Muscle of arm (tissue), 12 donors: ENCODE measurements around the gene APOC1. TPM values are rescaled to one million over a fixed set of nuclear protein-coding genes. Genes with fewer than 3 reads are reported as not detected.
A peak's percentile ranks its signal among the peaks of the same experiment; 100 is the strongest.
"Not testable (repeated sequence)": the region's sequence is repeated elsewhere in the genome, so short reads cannot be mapped to it uniquely, and the experiment has no call there.

ENCODE experiments used
- DNase-seq: peaks from one replicate; pipeline ENCODE4 v3.0.0-alpha.2; 2013
- polyA plus RNA-seq, 12 donors: library from polyadenylated mRNA; unstranded; fragments of 120-200 nt; gene quantifications; one replicate each; pipeline ENCODE4 v1.2.1, GENCODE V29; 2013; ENCODE audit not compliant: insufficient read length in 12 of 12

APOC1 gene
- polyA plus RNA-seq, 12 donors, result 7.9 to 62.6 (median 15.9) TPM; not detected in 1

- DNase-seq, result no peak
Observed at GRCh38 chr19:44909775-44910174, 4.6 kb upstream of the APOC1 start.

GRCh38 chr19:44911896-44912295 is 2.5 kb upstream of the APOC1 start:
- not testable (repeated sequence) for DNase-seq

DNA sequence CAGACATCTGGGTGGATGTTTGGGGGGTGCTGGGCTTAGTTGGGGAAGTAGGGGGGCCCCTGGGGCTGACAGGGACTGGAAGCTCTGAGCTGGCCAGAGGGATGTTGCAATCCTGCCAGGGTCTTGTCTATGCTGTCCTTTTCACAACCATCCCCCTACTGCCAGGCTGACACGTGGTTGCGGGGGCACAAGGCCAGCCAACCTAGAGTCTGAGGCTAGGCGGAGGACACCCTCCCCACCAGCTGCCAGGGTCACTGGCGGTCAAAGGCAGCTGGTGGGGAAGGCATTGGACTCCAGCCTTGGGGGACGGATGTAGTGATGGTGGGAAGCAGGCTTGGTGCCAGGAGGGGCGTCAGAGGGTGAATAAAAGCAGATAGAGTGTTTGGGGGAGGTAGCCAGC is 1.6 kb upstream of the APOC1 start:
- no peak for DNase-seq

GRCh38 chr19:44913512-44914432 is 636 bp upstream of the APOC1 start:
- not testable (repeated sequence) for DNase-seq

- no peak for DNase-seq
Observed at GRCh38 chr19:44924243-44924725, 9.9 kb downstream of the APOC1 start.

DNA sequence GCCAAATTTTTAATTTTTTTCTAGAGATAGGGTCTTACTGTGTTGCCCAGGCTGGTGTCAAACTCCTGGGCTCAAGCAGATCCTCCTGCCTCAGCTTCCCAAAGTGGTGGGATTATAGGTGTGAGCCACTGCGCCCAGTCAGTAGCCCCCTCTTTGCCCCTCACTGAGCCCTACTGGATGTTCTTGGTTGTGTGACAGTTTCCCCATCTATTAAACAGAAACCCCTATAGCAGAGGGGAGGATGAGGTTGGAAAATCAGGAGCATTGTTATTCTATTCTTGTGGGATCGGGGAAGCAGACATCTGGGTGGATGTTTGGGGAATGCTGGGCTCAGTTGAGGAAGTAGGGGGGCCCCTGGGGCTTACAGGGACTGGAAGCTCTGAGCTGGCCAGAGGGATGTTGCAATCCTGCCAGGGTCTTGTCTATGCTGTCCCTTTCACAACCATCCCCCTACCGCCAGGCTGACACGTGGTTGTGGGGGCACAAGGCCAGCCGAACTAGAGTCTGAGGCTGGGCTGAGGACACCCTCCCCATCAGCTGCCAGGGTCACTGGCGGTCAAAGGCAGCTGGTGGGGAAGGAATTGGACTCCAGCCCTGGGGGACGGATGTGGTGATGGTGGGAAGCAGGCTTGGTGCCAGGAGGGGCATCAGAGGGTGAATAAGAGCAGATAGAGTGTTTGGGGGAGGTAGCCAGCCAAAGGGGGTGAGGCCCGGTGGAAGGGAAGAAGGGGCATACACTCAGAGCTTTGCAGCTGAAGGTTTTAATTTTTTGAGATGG is 10.9 kb downstream of the APOC1 start:
- DNase-seq, result peak; percentile 54

DNA sequence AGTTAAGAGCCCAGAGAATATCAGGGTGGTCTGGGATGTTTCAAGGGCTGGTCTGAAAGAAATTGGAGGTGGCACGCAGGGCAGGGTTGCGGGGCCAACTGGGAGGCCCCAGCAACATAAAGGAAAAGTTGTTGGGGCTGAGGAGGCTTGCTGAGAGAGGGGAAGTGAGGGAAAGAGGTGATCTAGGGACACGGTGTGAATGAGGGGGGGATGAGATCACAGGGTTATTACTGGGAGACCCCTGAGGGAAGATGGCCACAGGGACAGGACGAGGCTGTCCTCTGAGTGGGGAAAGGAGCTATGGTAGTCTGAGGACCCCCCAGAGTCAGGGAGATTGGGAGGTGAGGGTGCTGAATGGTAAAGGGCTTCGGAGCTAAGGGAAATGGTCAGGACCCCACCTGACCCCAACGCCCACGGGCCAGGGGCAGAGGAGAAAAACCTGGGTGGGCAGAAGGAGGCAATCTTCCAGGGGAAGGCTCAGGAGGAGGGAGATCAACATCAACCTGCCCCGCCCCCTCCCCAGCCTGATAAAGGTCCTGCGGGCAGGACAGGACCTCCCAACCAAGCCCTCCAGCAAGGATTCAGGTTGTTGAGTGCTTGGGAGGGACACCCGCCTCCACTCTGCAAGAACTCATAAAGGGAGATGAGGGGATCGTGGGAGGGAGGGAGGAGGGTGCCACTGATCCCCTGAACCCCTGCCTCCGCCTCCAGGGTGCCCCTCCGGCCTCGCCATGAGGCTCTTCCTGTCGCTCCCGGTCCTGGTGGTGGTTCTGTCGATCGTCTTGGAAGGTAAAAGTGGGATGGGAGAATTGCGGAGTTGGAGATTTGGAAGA is 12.1 kb downstream of the APOC1 start:
- not testable (repeated sequence) for DNase-seq

DNA sequence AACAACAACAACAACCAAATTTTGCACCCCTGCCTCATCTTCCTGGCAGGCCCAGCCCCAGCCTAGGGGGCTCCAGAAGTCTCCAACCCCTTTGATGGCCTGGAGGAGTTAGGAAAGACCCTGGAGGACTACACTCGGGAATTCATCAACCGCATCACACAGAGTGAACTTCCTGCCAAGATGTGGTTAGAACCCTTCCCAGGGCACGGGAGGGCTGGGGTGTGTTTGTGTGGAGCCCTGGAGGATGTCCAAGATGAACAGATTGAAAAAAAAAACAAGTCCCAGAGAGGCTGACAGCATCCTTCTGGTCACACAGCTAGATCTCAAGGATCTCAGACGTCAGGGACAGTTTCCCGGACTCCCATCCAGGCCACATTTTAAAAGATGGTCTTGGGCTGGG is 13.3 kb downstream of the APOC1 start:
- no peak for DNase-seq

DNA sequence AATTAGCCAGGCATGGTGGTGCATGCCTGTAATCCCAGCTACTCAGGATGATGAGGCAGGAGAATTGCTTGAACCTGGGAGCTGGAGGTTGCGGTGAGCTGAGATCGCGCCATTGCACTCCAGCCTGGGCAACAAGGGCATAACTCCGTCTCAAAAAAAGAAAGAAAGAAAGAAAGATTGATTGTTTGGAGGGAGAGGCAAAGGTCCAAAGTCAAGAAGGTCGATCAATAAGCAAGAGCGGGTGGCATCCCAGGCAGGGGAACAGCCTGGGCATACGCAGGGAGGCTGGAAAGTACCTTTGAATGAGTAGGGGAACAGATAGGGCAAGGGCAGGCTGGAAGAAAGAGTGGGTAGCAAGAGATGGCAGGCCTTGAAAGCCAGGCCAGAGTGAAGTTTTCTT is 15.7 kb downstream of the APOC1 start:
- no peak for DNase-seq

DNA sequence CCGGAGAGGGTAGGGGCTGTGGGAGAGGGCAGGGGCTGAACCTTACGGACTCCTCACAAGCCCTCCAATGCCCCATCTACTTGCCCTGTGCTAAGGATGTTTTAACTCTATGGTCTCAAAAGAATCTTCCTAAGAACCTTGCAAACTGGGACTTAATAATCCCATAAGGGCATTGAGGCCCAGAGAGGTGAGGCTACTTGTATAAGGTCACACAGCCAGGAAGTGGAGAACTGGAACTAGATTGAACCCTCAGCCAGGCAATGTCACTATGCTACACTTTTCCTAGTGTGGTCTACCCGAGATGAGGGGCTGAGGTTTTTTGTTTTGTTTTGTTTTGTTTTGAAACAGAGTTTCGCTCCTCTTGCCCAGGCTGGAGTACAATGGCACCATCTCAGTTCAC is 17.1 kb downstream of the APOC1 start:
- no peak for DNase-seq

DNA sequence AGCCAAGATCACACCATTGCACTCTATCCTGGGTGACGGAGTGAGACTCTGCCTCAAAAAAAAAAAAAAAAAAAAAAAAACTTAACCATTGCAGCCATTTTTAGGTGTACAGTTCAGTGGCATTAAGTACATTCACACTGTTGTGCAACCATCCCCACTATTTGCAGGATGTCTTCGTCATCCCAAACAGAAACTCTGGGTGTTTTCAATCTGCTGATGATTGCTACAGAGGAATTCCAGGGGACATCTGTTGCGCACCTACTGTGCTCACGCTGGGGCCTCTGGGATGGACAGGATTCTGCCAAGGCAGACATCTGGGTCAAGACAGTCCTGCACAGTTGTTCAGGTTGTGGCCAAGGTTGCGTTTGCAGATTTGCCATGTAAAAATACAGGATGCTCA is 25.3 kb downstream of the APOC1 start:
- DNase-seq, result no peak

DNA sequence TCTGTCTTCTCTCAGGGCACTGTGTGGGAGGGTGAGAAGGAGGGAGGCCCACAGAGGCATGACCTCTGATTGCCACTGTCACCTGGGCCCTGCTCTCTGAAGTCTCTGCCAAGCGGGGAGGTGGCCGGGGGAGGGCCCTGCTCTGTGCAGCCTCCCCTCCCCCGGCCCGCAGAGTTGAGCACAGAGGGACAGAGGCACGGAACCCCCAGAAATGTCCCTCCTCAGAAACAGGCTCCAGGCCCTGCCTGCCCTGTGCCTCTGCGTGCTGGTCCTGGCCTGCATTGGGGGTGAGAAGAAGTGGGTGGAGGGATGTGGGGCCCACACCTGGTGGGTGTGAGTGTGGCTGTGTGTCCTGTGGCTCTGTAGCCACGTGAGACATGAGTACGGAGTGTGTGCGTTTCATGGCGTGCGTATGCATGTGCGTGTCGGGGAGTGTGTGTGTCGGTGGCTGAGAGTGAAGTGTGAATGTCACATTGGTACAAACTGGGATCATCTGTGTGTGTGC is 27.7 kb downstream of the APOC1 start, which contains the start of gene APOC4:
APOC4 (plus strand) TSS at position 171 of the 505 bp plus-strand sequence; CDS start at position 212, 41 bp downstream.
- no peak for DNase-seq

DNA sequence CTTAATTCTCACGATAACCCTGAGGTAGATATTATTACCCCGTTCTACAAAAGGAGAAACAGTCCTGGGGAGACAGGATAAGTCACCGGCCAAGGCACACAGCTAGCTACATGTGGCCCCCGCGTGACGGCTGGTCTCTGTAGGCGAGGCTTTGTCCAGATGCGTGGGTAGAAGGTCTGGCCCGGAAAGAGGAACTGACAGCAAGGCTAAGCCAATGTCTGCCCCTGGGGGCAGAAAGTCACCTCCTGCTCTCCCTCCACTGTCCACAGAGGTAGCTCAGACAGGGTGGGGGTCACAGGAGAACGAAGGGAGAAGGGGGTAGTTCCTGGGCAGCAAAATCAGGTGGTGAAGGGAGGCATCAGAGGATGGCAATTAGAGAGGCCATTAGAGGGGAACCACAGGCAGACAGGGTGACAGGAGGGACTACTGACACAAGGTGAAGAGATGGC is 29.4 kb downstream of the APOC1 start:
- no peak for DNase-seq

- DNase-seq, result no peak
Observed at GRCh38 chr19:44947041-44947581, 32.7 kb downstream of the APOC1 start.

GRCh38 chr19:44948237-44948636 is 33.8 kb downstream of the APOC1 start:
- DNase-seq, result no peak

GRCh38 chr19:44948763-44949374 is 34.5 kb downstream of the APOC1 start:
- no peak for DNase-seq

DNA sequence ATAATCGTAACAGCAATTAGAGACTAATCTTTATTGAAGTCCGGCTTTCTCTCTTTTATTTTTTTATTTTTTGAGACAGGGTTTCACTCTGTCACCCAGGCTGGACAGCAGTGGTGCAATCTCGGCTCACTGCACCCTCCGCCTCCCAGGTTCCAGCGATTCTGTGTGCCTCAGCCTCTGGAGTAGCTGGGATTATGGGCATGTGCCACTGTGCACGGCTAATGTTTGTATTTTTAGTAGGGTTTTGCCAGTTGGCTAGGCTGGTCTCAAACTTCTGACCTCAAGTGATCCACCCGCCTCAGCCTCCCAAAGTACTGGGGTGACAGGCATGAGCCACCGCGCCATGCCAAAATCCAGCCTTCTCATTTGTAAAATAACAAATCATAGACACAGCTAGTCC is 35.1 kb downstream of the APOC1 start:
- DNase-seq, result no peak

- DNase-seq, result peak; percentile 79
Observed at GRCh38 chr19:44951179-44952159, 37.1 kb downstream of the APOC1 start.

GRCh38 chr19:44954278-44954648 is 39.9 kb downstream of the APOC1 start:
- DNase-seq, result no peak
